Endothelial cell (in vitro differentiated cells): ENCODE results near the gene PCDHA5. TPM values are rescaled to one million over a fixed set of nuclear protein-coding genes. Genes with fewer than 3 reads are reported as not detected.
"Not testable (repeated sequence)": the region's sequence is repeated elsewhere in the genome, so short reads cannot be mapped to it uniquely, and the experiment has no call there.

Experiments used
- DNase-seq: peaks from one replicate; pipeline ENCODE4 v3.0.0; 2021; ENCODE audit warnings: low spot score
- H3K27ac Mint-ChIP-seq: one replicate; pipeline ENCODE4 v1.8.0; 2021; ENCODE audit warnings: mixed read lengths, inconsistent platforms; ENCODE audit not compliant: unreplicated experiment
- H3K27me3 Mint-ChIP-seq: one replicate; pipeline ENCODE4 v1.8.0; 2021; ENCODE audit warnings: mild to moderate bottlenecking, moderate library complexity, mixed read lengths, inconsistent platforms; ENCODE audit not compliant: unreplicated experiment
- H3K36me3 Mint-ChIP-seq: one replicate; pipeline ENCODE4 v1.8.0; 2021; ENCODE audit warnings: mild to moderate bottlenecking, low read depth, mixed read lengths, inconsistent platforms; ENCODE audit not compliant: unreplicated experiment
- H3K4me1 Mint-ChIP-seq: one replicate; pipeline ENCODE4 v1.8.0; 2021; ENCODE audit warnings: mild to moderate bottlenecking, mixed read lengths, inconsistent platforms; ENCODE audit not compliant: unreplicated experiment
- H3K4me3 Mint-ChIP-seq: one replicate; pipeline ENCODE4 v1.8.0; 2021; ENCODE audit warnings: mild to moderate bottlenecking, mixed read lengths, inconsistent platforms; ENCODE audit not compliant: unreplicated experiment
- H3K9me3 Mint-ChIP-seq: one replicate; pipeline ENCODE4 v1.8.0; 2021; ENCODE audit warnings: mixed read lengths, inconsistent platforms; ENCODE audit not compliant: unreplicated experiment
- total RNA-seq: library from RNA; stranded (reverse); fragmentation: NEBNext Ultra II Directional; extraction: Animal tissue kit (Norgen Biotek cat#: 25700); gene quantifications from one replicate; pipeline ENCODE4 v1.2.1, GENCODE V29; 2021; ENCODE audit not compliant: unreplicated experiment
- TF ChIP-seq, protein P1 (sequence below): fragments of 200-600 bp; sonication (generic); IDR thresholded peaks from one replicate; pipeline ENCODE4 v1.5.0; 2021; ENCODE audit warnings: antibody characterized with exemption; ENCODE audit not compliant: unreplicated experiment

Gene PCDHA5
- total RNA-seq, 1 donor from 2014 or later = 2.7 TPM

- H3K27ac Mint-ChIP-seq = no peak within 1 kb of the TSS
- TF ChIP-seq, protein P1, sequence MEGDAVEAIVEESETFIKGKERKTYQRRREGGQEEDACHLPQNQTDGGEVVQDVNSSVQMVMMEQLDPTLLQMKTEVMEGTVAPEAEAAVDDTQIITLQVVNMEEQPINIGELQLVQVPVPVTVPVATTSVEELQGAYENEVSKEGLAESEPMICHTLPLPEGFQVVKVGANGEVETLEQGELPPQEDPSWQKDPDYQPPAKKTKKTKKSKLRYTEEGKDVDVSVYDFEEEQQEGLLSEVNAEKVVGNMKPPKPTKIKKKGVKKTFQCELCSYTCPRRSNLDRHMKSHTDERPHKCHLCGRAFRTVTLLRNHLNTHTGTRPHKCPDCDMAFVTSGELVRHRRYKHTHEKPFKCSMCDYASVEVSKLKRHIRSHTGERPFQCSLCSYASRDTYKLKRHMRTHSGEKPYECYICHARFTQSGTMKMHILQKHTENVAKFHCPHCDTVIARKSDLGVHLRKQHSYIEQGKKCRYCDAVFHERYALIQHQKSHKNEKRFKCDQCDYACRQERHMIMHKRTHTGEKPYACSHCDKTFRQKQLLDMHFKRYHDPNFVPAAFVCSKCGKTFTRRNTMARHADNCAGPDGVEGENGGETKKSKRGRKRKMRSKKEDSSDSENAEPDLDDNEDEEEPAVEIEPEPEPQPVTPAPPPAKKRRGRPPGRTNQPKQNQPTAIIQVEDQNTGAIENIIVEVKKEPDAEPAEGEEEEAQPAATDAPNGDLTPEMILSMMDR = peak; percentile 67
Observed at GRCh38 chr5:140840978-140841962, 19.9 kb downstream of the PCDHA5 start, which contains the start of gene PCDHA8. Gene PCDHA8, plus strand, starts transcription at chr5:140841187. Its CDS starts 135 bp downstream, at chr5:140841322.

GRCh38 chr5:140842798-140843733 lies 21.7 kb downstream of the PCDHA5 start:
- Mint-ChIP-seq H3K4me1 (no peaks in the 10 kb centered on the region), H3K27me3 (peaks cover 3% of the 10 kb centered on the region)

More at GRCh38 chr5:140840978-140841962, 19.9 kb downstream of the PCDHA5 start, which contains the start of gene PCDHA8:
- no peaks in the 10 kb centered on the region for H3K9me3 Mint-ChIP-seq
- peak; percentile 58 for DNase-seq
- no peaks in the 10 kb centered on the region for H3K4me1 Mint-ChIP-seq
- H3K36me3 Mint-ChIP-seq = peaks cover 10% of the 10 kb centered on the region
- H3K27me3 Mint-ChIP-seq = peaks cover 3% of the 10 kb centered on the region
- H3K4me3 Mint-ChIP-seq = peak within 1 kb of the TSS; percentile 59

DNA sequence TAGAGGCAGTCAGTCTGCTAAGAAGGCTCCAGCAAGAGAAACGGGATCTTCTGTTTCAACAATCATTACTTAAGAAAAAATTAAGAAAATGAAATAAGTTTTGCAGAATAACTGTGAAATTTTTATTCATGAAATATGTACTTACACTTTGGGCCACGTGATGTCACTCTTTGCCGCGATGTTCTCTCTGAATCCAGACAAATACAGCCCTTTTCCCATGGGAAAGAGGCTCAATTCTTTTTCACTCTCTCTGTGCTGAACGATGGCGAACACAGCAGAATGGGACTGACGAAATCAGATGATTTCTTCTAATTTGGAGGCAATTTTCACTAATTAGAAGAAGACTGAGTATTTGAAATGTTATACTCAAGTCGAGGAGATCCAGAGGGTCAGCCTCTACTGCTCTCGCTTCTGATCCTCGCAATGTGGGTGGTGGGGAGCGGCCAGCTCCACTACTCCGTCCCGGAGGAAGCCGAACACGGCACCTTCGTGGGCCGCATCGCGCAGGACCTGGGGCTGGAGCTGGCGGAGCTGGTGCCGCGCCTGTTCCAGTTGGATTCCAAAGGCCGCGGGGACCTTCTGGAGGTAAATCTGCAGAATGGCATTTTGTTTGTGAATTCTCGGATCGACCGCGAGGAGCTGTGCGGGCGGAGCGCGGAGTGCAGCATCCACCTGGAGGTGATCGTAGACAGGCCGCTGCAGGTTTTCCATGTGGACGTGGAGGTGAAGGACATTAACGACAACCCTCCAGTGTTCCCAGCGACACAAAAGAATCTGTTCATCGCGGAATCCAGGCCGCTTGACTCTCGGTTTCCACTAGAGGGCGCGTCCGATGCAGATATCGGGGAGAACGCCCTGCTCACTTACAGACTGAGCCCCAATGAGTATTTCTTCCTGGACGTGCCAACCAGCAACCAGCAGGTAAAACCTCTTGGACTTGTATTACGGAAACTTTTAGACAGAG lies 27.0 kb downstream of the PCDHA5 start, which contains the start of gene PCDHA9:
TSS of gene PCDHA9 (plus strand) at position 244 of the 964 bp plus-strand sequence. CDS start at position 358, 114 bp downstream.
- H3K4me3 Mint-ChIP-seq = peak within 1 kb of the TSS; percentile 48
- H3K9me3 Mint-ChIP-seq, DNase-seq, H3K27me3 Mint-ChIP-seq, H3K27ac Mint-ChIP-seq, H3K4me1 Mint-ChIP-seq, H3K36me3 Mint-ChIP-seq: not testable (repeated sequence)

More at GRCh38 chr5:140842798-140843733, 21.7 kb downstream of the PCDHA5 start:
- Mint-ChIP-seq H3K4me3 (no peak overlapping the region), H3K36me3 (peaks cover 7% of the 10 kb centered on the region), H3K9me3 (no peaks in the 10 kb centered on the region), H3K27ac (no peak overlapping the region)
- DNase-seq = no peak
- TF ChIP-seq, protein P1 = no peak

GRCh38 chr5:140849831-140850634 lies 28.6 kb downstream of the PCDHA5 start:
- not testable (repeated sequence) for H3K36me3 Mint-ChIP-seq, H3K4me1 Mint-ChIP-seq, H3K27me3 Mint-ChIP-seq, DNase-seq, H3K9me3 Mint-ChIP-seq, H3K4me3 Mint-ChIP-seq, H3K27ac Mint-ChIP-seq
